ENCODE measurements around the gene ERAL1.
"Not testable (repeated sequence)": the region's sequence is repeated elsewhere in the genome, so short reads cannot be mapped to it uniquely, and the experiment has no call there.

Gene ERAL1

GRCh38 chr17:28880572-28880945, 25.7 kb downstream of the ERAL1 start:
- no peak for DNase-seq

DNA sequence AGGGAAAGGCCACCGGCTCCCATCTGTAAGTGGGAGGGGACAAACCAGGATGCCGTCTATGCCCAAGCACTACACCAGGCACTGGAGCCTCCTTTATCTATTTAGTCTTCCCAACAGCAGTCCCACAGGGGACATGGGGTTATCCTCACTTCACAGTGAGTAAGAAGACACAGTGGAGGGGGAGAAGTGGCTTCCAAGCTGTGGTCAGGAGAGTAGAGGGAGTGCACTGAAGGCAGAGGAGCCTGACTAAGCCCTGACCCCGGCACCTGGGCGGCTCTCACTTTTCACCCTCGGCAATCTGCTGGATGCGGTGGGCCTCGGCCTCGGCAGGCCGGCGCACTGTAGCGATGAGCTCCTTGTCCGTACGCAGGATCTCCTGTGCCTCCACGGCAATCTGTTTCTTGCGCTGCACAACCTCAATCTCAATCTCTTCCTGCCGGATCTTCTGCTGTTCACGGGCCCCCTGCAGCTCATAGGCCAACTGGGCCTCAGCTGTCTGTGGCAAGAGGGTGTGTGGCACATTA, 26.8 kb downstream of the ERAL1 start:
- no peak for DNase-seq

DNA sequence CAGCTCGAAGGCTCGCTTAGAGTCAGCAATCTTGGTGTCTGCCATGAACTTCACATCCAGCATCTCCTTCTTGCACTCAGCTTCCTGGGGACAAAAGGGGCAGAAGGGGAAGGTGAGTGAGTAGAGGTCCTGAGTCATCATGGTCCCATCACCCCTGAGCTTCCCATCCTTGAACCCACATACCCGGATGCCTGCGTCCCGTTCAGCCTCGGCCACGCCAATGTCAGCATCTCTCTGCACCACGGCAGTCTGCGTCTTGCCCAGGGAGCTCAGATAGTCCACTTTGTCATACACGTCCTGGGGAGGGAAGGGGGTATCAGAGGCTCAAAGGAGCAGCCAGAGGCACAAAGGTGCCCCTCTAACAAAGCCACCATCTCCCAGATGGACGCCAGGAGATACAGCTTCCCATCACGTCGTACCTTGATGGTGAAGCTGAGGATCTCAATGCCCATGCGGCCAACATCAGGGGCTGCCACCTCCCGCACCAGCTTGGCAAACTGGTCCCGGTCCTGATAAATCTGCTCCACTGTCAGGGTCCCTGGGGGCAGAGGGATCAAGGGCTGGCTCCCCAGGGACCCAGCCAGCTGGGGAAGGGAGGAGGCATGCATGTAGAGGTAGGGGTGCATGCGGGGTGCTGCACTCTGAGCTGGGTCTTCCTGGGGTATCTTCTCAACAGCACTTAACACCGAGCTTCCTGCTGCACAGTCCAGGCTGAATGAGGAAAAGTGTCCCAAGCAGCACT, 27.5 kb downstream of the ERAL1 start:
- DNase-seq: no peak

GRCh38 chr17:28883967-28884702, 29.3 kb downstream of the ERAL1 start:
- no peak for DNase-seq

DNA sequence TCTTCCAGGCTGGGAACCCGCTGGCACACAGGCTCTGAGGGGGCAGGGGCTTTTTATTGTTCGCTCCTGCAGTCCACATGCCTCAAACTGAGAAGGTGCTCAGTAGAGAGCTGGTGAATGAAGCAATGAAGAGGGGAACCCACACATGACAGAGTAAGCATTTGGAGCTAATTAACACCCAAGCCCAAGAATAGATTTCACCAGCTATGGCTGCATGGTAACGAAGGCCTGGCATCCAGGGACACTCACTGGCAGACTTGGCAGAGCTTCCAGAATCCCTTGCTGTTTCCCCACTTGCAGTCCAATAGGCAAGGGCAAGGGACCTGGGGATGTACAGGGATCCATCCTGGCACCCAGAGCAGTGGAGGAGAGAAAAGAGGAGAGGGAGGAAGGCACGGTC, 30.5 kb downstream of the ERAL1 start:
- DNase-seq: no peak

DNA sequence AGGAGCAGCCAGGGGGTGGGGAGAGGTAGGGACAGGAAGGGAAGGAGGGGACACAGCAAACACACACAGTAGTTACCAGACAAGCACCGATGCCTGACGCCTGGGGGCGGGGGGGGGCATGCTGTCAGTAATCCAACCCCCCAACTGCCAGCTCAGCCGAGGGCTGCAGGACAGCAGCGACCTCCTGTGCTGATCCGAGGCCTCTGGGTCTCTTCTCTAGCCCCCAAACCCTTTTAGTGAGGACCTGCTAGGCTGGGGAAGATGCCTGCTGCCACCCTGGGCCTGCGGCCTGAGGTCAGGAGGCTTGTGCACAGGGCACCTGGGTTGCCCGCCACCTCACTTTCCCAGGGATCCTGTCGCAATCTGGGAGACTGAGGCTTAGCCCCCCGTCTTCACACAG, 31.1 kb downstream of the ERAL1 start:
- DNase-seq: no peak

GRCh38 chr17:28887871-28888471, 33.2 kb downstream of the ERAL1 start:
- no peak for DNase-seq

- DNase-seq: no peak
Observed at GRCh38 chr17:28888832-28889231, 34.0 kb downstream of the ERAL1 start.

DNA sequence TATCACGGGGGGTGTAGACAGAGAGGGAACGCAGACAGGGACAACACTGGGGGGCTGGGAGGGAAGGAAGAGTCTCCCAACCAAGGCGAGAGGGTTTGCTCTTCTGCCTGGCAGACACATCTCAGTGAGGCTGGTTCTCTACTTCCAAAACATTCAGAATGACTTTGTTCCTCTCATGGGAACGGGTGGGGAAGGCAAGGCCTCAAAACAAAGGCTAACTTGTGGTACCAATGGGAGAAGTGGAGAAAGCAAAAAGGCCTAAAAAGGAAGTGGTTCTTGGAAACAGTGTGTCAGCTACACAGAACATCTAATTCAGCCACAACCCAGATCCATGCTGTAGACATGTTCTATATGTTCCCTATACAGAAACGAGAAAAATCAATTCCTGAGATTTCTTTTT, 35.2 kb downstream of the ERAL1 start:
- no peak for DNase-seq

DNA sequence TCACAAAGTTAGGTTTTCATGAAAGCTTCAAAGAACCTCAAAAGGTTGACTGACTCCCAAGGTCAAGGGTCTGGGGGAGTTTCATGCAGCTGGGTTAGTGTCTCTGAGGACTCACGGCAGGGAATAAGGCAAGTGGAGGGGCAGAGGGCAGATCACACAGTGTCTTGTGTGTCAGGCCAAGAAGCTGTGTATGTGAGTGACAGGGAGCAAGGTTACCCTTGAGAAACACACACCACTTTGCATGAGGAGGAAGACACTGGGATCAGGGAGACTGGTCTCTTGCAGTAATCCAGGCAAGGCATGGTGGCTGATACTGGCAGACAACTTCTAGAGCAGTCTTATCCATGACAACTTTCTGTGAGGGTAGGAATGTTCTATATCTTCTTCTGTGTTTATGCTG, 36.4 kb downstream of the ERAL1 start:
- DNase-seq: no peak

DNA sequence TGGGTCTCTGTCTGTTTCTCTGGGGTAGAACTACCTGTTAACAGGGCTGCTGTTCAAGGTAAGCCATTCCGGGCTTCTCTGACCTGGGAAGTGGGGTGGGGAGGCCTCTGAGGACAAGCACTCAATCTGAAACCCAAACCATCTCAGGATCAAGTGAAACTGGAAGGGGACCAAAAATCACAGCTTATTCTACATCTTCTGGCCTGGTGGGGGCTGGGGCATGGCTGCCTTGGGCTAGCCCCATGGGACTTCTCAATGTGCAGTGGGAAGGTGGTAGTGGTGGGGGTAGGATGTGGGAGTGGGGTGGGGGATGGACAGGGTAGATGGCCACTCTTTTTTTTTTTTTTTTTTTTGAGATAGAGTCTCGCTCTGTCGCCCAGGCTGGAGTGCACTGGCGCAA, 37.2 kb downstream of the ERAL1 start:
- DNase-seq: no peak

DNA sequence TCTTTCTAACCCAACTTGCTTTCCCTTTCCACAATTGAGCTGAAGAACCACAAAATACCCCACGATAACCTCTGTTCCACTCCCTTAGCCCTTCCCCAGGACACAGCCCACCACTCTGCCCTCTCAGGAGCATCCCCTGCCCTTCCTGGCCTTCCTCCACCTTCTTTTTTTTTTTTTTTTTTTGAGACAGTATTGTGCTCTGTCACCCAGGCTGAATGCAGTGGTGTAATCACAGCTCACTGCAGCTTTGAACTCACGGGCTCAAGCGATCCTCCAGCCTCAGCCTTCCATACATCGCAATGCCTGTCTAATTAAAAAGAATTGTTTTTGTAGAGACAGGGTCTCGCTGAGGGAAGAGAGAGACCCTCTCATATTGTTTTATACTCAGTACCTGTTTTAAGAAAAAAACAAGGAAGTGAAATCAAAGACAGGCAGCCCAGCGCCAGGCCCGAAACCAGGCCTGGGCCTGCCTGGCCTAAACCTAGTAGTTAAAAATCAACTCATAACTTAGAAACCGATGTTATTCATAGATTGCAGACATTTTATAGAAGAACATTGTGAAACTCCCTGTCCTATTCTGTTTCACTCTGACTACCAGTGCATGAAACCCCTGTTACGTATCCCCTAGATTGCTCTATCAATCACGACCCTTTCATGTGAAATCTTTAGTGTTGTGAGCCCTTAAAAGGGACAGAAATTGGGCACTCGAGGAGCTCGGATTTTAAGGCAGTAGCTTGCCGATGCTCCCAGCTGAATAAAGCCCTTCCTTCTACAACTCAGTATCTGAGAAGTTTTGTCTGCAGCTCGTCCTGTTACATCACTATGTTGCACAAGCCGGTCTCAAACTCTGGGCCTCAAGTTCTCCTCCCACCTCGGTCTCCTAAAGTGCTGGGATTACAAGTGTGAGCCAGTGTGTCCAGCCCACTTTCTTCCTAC, 38.7 kb downstream of the ERAL1 start:
- DNase-seq: not testable (repeated sequence)

GRCh38 chr17:28895794-28896447, 41.1 kb downstream of the ERAL1 start:
- DNase-seq: no peak

GRCh38 chr17:28896491-28896883, 41.7 kb downstream of the ERAL1 start:
- DNase-seq: peak; percentile 45

DNA sequence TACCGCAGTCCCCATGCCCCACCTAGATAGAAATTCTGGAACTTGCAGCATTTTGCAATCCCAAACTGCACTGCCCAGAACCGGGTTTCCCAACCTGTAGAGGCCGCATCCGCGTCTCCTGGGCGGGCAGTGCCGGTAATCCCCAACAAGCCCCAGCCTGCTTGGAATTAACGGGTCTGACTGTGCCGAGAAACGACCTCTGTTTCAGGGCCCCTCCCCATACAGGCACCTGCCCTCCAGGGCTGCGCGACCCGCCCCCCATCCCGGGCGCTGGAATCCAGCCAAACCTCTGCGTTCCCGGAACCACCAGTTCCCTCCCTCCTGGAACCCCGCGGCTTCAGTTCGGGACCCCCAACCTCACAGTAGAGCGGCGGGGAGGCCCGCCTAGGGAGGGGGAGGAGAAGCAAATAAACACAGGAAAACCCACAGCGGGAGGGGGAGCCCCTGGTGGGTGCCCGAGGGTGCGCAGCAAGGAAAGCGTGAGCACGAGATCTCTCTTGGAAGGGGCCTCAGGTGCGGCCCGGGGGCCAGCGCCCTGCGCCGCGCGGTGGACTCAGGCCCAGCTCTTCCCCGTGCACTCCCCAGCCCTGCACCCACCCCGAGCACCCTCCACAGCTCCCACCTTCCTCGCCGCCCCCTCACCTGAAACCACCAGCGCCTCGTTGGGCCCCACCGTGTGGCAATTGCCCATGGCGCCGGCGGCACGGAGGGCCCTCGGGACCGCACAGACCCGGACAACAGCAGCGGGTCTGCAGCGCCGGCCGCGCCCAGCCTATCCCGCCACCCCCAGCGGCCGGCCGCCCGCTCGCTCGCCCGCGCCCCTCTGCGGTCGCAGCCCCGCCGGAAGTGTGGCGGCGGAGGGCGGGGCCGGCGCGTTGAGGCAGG, 42.3 kb downstream of the ERAL1 start, which contains the start of gene FLOT2:
Gene FLOT2 (minus strand): TSS at position 850 of the 885 bp plus-strand sequence. CDS start 159 bp downstream, at position 691.
- peak; percentile 77 for DNase-seq

DNA sequence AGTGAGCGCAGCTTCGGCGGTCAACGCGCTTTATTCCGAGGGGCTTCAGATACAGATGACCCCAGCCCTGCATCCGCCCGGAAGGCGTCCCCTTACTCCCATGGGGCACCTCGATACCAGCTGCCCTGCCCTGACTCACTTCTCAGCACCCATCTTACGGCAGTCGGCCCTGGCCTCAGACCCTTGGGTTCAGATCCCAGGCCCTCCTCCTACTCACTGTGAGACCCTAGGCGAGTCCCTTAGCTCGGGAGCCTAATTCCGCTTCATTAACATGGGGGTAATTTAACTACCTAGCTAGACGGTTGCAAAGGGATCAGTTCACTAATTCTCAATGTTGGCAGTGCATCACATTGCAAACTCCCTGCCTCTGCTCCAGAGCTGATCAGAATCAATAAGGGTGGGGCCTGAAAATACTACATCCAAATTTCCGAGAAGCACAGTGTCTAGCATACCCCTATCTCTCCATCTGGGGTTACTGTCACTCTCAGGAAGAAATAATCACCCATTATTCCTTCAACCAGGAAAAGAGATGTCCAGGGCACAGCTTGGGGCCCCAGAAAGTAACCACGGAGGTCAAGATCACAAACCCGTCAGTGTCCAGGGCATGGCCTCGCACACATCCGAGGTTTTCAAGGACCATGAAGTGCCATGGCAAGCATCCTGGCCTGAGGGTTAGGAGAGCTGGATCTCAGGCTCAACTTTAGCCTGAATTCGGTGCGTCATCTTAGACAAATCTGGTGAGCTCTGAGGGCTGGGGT, 43.1 kb downstream of the ERAL1 start:
- DNase-seq: peak; percentile 70

GRCh38 chr17:28898527-28898955, 43.7 kb downstream of the ERAL1 start:
- no peak for DNase-seq

DNA sequence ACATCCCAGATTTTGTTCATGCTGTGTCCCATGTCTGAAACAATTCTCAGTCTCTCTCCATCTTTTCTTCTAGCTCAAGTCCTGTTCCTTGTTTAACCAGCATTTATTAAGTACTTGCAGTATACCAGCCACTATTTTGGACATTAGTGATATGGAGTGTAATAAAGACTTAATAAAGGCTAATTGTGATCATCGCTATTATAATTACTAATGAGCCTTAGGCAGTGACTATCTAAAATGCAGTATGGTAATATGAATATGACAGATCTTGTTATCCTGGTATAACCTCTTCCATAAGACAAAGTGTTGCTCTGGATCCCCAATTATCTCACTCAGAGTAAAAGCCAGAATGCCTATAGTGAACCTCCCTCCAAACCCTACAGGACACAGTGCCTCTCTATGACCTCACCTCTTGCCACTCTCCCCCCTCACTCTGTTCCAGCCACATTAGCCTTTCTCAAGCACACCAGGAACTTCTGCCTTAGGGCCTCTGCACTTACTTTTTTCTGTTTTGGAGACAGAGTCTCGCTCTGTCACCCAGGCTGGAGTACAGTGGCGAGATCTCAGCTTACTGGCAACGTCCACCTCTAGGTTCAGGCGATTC, 44.5 kb downstream of the ERAL1 start:
- DNase-seq: no peak

GRCh38 chr17:28900986-28901726, 46.3 kb downstream of the ERAL1 start:
- DNase-seq: no peak

Measured in NCI-H526 treated with DMSO at 0.1 percent for 48 hours (cell line).